ENCODE measurements around the gene NUP62.

DNA sequence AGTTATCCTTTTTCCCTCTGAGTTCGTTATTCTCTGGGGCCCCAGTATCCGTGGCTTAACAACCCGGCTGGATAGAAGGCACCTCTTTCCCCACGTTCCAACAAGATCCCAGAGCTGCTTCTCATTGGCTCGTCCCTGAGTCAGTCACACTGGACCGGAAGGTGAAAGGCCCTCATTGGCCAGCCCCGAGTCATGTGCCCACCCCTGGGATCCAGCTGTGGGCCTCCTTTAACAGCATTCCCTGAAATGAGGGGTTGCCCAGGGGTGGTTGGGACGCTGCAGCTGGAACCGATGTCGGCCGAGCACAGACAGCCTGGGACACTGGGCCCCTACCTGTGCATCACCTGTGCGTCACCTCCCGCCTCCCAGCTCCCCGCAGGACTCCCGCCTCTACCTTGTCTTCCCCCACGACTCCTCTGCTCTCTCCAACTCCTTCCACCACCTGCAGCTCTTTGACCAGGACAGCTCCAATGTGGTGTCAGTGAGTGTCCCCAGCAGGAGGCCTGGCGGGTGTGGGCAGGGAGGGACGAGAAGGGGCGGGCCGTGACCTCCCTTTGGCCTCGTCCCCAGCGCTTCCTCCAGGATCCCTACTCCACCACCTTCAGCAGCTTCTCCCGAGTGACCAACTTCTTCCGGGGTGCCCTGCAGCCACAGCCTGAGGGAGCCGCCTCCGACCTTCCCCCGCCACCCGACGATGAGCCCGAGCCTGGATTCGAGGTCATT is 47.5 kb downstream of the NUP62 start:
- TF ChIP-seq CTCF (IDR thresholded peaks at IDR 0.05) (no peak), POLR2AphosphoS5 (IDR thresholded peaks at IDR 0.05) (no peak), POLR2A (IDR thresholded peaks at IDR 0.05) (no peak)

Data from prostate gland (tissue), 2 donors.